Thymus (tissue), 11 donors: ENCODE measurements around the gene NUDT3. TPM values are rescaled to one million over a fixed set of nuclear protein-coding genes. Genes with fewer than 3 reads are reported as not detected.
A peak's percentile ranks its signal among the peaks of the same experiment; 100 is the strongest.
"Not testable (repeated sequence)": the region's sequence is repeated elsewhere in the genome, so short reads cannot be mapped to it uniquely, and the experiment has no call there.

Experiments used
- DNase-seq, 9 donors: peaks; one replicate each; pipeline ENCODE4 v3.0.0-alpha.2; 2013; ENCODE audit warnings: low spot score in 9 of 9, low read depth in 6 of 9, missing footprints in 1 of 9
- H3K27ac ChIP-seq, 2 donors: one replicate each; pipeline ENCODE4 v1.5.1; 2013; ENCODE audit warnings: control low read depth in 1 of 2, low read depth in 1 of 2, low read length in 1 of 2, mild to moderate bottlenecking in 1 of 2, moderate library complexity in 1 of 2
- H3K27me3 ChIP-seq, 2 donors: one replicate each; pipeline ENCODE4 v1.5.1; 2013; ENCODE audit warnings: low read length in 1 of 2; ENCODE audit not compliant: control insufficient read depth in 2 of 2, insufficient read depth in 1 of 2
- H3K36me3 ChIP-seq, 2 donors: one replicate each; pipeline ENCODE4 v1.5.1; 2013; ENCODE audit warnings: low read length in 1 of 2, mild to moderate bottlenecking in 1 of 2, moderate library complexity in 1 of 2; ENCODE audit not compliant: control insufficient read depth in 2 of 2, insufficient read depth in 2 of 2
- H3K4me1 ChIP-seq, 2 donors: one replicate each; pipeline ENCODE4 v1.5.1; 2013; ENCODE audit warnings: low read length in 2 of 2; ENCODE audit not compliant: control insufficient read depth in 2 of 2, insufficient read depth in 2 of 2
- H3K4me3 ChIP-seq, 2 donors: one replicate each; pipeline ENCODE4 v1.5.1; 2013; ENCODE audit warnings: low read length in 2 of 2, control low read depth in 1 of 2, mild to moderate bottlenecking in 1 of 2
- H3K9me3 ChIP-seq, 2 donors: one replicate each; pipeline ENCODE4 v1.5.1; 2013; ENCODE audit warnings: low read length in 1 of 2, mild to moderate bottlenecking in 1 of 2; ENCODE audit not compliant: control insufficient read depth in 2 of 2, insufficient read depth in 1 of 2
- WGBS: extraction: QIAGEN DNeasy Blood & Tissue Kit; methylation state at CpG from one replicate; pipeline ENCODE4 v1.1.7; 2013; 5-methylcytosine and 5-hydroxymethylcytosine counted together
- polyA plus RNA-seq: library from polyadenylated mRNA; stranded (reverse); fragments of 200-250 nt; gene quantifications from one replicate; pipeline ENCODE4 v1.2.3, GENCODE V29; 2013
- total RNA-seq: library from RNA; stranded (reverse); fragments of 120-200 nt; gene quantifications from one replicate; pipeline ENCODE4 v1.2.4, GENCODE V29; 2013
- donor health status: healthy.

NUDT3 gene
- total and polyA plus RNA-seq, 2 donors, result 9.7 to 12.7 TPM

- 96% methylated on average over 6 of the region's 6 CpGs for WGBS
- no peaks in the 10 kb centered on the region for H3K4me1 ChIP-seq
- no peak for DNase-seq
- no peaks in the 10 kb centered on the region for H3K27me3 ChIP-seq
- no peaks in the 10 kb centered on the region for H3K36me3 ChIP-seq
- H3K27ac ChIP-seq, result no peak overlapping the region
- no peak overlapping the region for H3K4me3 ChIP-seq
- peaks cover 0 to 9% of the 10 kb centered on the region in 2 donors for H3K9me3 ChIP-seq
Measured at GRCh38 chr6:34259529-34260069, 132.9 kb downstream of the NUDT3 start.

DNA sequence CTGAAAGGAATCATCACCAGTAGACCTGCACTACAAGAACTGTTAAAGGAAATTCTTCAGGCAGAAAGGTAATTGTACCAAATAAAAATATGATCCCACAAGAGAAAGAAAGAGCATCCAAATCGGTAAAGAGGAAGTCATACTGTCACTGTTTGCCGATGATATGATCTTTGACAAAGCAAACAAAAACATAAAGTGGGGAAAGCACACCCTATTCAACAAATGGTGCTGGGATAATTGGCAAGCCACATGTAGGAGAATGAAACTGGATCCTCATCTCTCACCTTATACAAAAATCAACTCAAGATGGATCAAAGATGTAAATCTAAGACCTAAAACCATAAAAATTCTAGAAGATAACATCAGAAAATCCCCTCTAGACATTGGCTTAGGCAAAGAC is 140.1 kb downstream of the NUDT3 start:
- H3K4me3 ChIP-seq, DNase-seq, H3K27ac ChIP-seq, H3K36me3 ChIP-seq, H3K9me3 ChIP-seq, H3K27me3 ChIP-seq: not testable (repeated sequence)
- H3K4me1 ChIP-seq, result peaks cover 3 to 13% of the 10 kb centered on the region in 2 donors
- 5% methylated on average over 2 of the region's 2 CpGs for WGBS

DNA sequence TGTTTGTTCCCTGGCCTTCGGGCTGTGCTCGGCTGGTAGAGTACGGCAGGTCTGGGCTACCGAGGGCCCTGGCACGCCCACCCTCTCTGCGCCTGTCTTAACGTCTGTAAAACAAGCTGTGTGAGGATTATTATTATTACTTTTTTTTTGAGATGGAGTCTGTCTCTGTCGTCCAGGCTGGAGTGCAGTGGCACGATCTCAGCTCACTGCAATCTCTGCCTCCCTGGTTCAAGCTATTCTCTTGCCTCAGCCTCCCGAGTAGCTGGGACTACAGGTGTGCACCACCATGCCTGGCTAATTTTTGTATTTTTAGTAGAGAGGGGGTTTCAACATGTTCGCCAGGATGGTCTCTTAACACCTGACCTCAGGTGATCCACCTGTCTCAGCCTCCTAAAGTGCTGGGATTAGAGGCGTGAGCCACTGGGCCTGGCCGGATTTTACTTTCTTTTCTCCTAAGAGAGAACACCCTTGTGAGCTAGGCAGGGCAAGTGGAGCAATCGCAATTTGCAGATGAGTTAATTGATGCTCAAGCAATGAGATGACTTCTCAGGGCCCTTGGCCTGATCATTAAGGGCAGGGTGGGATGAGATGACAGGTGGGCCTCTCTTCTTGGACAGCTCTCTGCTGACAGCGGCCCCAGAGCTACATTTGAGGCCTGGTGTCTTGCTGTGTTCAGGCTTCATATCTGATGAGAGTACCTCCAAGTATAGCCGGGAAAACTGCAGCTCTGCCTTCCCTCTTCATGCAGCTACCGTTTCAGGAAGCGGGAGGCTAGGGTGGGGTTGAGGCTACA is 142.8 kb downstream of the NUDT3 start:
- H3K36me3 ChIP-seq, result peaks cover 4 to 13% of the 10 kb centered on the region in 2 donors
- no peaks in the 10 kb centered on the region for H3K9me3 ChIP-seq
- peaks cover 3 to 24% of the 10 kb centered on the region in 2 donors for H3K4me1 ChIP-seq
- 53% methylated on average over 18 of the region's 18 CpGs for WGBS
- no peaks in the 10 kb centered on the region for H3K27me3 ChIP-seq
- peak overlapping the region; percentile 61 to 90 for H3K27ac ChIP-seq
- no peak for DNase-seq
- peak overlapping the region; percentile 67 to 86 for H3K4me3 ChIP-seq

GRCh38 chr6:34248727-34249468 is 143.6 kb downstream of the NUDT3 start, which contains the start of gene SMIM29:
SMIM29 (minus strand) TSS chr6:34249006; CDS start chr6:34247791, 1,215 bp downstream.
- peak within 1 kb of the TSS; percentile 67 to 86 for H3K4me3 ChIP-seq
- DNase-seq, result peak; percentile 84 to 98 (median 93)
- no peaks in the 10 kb centered on the region for H3K27me3 ChIP-seq
- peaks cover 10 to 21% of the 10 kb centered on the region in 2 donors for H3K36me3 ChIP-seq
- peak within 1 kb of the TSS; percentile 77 to 90 for H3K27ac ChIP-seq
- H3K4me1 ChIP-seq, result peaks cover 3 to 24% of the 10 kb centered on the region in 2 donors
- H3K9me3 ChIP-seq, result no peaks in the 10 kb centered on the region
- under 1% methylated on average over 79 of the region's 79 CpGs for WGBS

DNA sequence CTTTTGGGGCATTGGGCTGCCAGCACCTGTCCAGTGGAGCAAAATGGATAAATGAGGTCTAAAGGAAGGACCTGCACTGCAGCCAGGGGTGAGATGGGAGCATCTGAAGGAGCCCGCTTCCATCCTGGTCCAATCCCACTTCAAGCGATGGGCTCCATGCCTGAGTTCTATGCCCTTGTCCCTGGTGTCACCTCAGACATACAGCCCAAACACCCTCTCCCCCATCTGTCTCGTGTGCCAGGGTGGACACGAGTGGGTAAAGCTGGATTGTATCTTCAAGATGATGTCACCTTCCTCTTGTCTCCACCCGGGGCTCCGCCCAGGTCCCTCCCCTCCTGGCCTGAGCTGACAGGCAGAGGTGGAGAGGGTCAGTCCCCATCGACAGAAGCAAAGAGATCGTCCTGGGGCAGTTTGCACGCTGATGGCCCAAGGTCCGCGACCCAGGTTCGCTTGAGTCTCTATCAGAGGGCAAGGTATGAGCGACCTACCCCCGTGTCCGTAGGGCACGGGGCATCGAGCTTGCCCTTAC is 144.2 kb downstream of the NUDT3 start:
- Histone ChIP-seq H3K4me1 (peaks cover 3 to 27% of the 10 kb centered on the region in 2 donors), H3K27ac (peak overlapping the region; percentile 77 to 86)
- WGBS, result 12% methylated on average over 17 of the region's 17 CpGs

GRCh38 chr6:34247481-34248197 is 144.8 kb downstream of the NUDT3 start:
- H3K27me3 ChIP-seq, result no peaks in the 10 kb centered on the region
- no peak overlapping the region for H3K4me3 ChIP-seq
- H3K9me3 ChIP-seq, result no peaks in the 10 kb centered on the region
- peaks cover 20 to 34% of the 10 kb centered on the region in 2 donors for H3K36me3 ChIP-seq
- H3K4me1 ChIP-seq, result peaks cover 3 to 31% of the 10 kb centered on the region in 2 donors
- peak overlapping the region in 1 of 2 donors; percentile 30 for H3K27ac ChIP-seq
- no peak for DNase-seq
- 96% methylated on average over 6 of the region's 6 CpGs for WGBS

More for the DNA sequence above, 144.2 kb downstream of the NUDT3 start:
- H3K27me3 ChIP-seq, result no peaks in the 10 kb centered on the region
- DNase-seq, result peak in 2 of 9 donors; percentile 41 to 51
- H3K36me3 ChIP-seq, result peaks cover 14 to 27% of the 10 kb centered on the region in 2 donors
- no peaks in the 10 kb centered on the region for H3K9me3 ChIP-seq
- peak overlapping the region; percentile 67 to 86 for H3K4me3 ChIP-seq

DNA sequence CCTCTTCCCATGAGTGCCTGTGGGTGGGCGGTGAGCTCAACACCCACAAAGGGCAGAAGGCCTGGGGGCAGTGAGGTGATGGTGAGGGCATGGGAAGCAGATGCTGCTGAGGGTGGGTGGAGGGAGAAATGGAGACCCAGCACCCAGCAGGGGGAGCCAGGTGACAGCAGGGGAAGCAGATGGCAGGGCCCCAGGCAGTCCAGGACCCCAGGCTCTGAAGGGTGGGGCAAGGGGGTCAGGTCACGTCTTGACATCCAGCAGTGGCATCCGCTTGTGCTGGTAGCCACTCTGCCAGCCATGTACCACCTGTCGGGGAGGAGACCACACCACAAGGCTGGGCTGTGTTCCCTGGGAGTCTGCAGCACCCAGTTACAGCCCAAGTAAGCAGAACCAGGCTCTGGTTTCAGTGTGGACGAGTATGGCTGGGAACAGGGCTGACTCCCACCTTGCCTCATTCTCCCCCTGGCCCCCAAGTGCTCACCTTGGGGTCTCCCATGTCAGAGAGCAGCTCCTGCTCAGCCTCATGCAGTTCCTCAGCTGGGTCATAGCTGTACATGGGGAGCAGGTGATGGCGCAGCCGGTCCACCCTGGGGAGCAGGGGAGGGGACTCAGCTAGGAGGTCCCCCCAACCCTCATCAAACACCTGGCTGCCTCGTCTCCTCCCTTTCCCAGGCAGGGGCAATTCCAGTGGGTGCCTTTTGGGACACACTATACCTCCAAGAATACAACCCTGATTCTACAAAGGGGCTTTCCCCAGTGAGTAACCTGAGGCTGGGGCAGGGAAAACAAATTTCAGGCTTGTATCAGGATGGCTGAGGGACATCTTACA is 145.7 kb downstream of the NUDT3 start:
- Histone ChIP-seq H3K9me3 (no peaks in the 10 kb centered on the region), H3K4me3 (no peak overlapping the region), H3K36me3 (peaks cover 29 to 42% of the 10 kb centered on the region in 2 donors), H3K27ac (peak overlapping the region in 1 of 2 donors; percentile 63), H3K4me1 (peaks cover 3 to 35% of the 10 kb centered on the region in 2 donors), H3K27me3 (no peaks in the 10 kb centered on the region)
- peak in 4 of 9 donors; percentile 29 to 66 (median 58) for DNase-seq
- WGBS, result 78% methylated on average over 8 of the region's 8 CpGs

GRCh38 chr6:34246249-34246562 is 146.3 kb downstream of the NUDT3 start:
- Histone ChIP-seq H3K36me3 (peaks cover 34 to 48% of the 10 kb centered on the region in 2 donors), H3K4me1 (peaks cover 3 to 41% of the 10 kb centered on the region in 2 donors), H3K9me3 (no peaks in the 10 kb centered on the region), H3K4me3 (no peak overlapping the region), H3K27me3 (no peaks in the 10 kb centered on the region), H3K27ac (no peak overlapping the region)
- WGBS, result 89% methylated on average over 2 of the region's 2 CpGs
- DNase-seq, result no peak
